ENCODE results near the gene PIK3R6. TPM values are rescaled to one million over a fixed set of nuclear protein-coding genes. Genes with fewer than 3 reads are reported as not detected.

Gene PIK3R6
- total and polyA plus RNA-seq, 10 of the 15 experiments (the other 5 are each of a cell fraction or from before 2014, with no cell fraction given), result 6.7 to 146 (median 68.2) TPM

- TF ChIP-seq ZNF687 (IDR thresholded peaks at IDR 0.05), result peak; percentile 22; the same call in 1 of the 2 replicates
- 0 out of 2 replicates have a peak, but pooled peaks have one; percentile 7 for TF ChIP-seq LARP7 (IDR thresholded peaks at IDR 0.05)
- TF ChIP-seq NR2F1 (conservative IDR thresholded peaks at IDR 0.05), result no peak
- TF ChIP-seq, protein P1, sequence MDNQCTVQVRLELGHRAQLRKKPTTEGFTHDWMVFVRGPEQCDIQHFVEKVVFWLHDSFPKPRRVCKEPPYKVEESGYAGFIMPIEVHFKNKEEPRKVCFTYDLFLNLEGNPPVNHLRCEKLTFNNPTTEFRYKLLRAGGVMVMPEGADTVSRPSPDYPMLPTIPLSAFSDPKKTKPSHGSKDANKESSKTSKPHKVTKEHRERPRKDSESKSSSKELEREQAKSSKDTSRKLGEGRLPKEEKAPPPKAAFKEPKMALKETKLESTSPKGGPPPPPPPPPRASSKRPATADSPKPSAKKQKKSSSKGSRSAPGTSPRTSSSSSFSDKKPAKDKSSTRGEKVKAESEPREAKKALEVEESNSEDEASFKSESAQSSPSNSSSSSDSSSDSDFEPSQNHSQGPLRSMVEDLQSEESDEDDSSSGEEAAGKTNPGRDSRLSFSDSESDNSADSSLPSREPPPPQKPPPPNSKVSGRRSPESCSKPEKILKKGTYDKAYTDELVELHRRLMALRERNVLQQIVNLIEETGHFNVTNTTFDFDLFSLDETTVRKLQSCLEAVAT (IDR thresholded peaks at IDR 0.05), result peak; percentile 8; the same call in 1 of the 2 replicates
- TF ChIP-seq ASH2L (IDR thresholded peaks at IDR 0.05; ENCODE audit: borderline replicate concordance, low read depth), result no peak
- no peak for TF ChIP-seq ZBTB4 (CRISPR knock-in tag; IDR thresholded peaks at IDR 0.05)
- TF ChIP-seq POLR2AphosphoS5 (IDR thresholded peaks at IDR 0.05; ENCODE audit: low read length), result peak; percentile 33; the same call in 1 of the 2 replicates
- no peak for TF ChIP-seq ZNF24 (IDR thresholded peaks at IDR 0.05)
- peak; percentile 63; the same call in 1 of the 2 replicates for TF ChIP-seq NBN (IDR thresholded peaks at IDR 0.05)
- TF ChIP-seq SMARCA5 (IDR thresholded peaks at IDR 0.05), result peak; percentile 66; the same call in 1 of the 2 replicates
- TF ChIP-seq SMC3 (IDR thresholded peaks at IDR 0.05; ENCODE audit: borderline replicate concordance, low read length), result no peak
- TF ChIP-seq RBBP5 (conservative IDR thresholded peaks at IDR 0.05), result no peak
- 0 out of 2 replicates have a peak, but pooled peaks have one; percentile 35 for TF ChIP-seq RB1 (IDR thresholded peaks at IDR 0.05; ENCODE audit: borderline replicate concordance)
- peak; percentile 32; the same call in 1 of the 2 replicates for TF ChIP-seq POLR2AphosphoS2 (IDR thresholded peaks at IDR 0.05; ENCODE audit: low read depth, low read length)
- TF ChIP-seq TCF12 (IDR thresholded peaks at IDR 0.05; ENCODE audit: low read depth, low read length), result 0 out of 2 replicates have a peak, but pooled peaks have one; percentile 15
- no peak for TF ChIP-seq BRCA1 (IDR thresholded peaks at IDR 0.05; ENCODE audit: low read depth, low read length)
- TF ChIP-seq NFYB (IDR thresholded peaks at IDR 0.05; ENCODE audit: insufficient read depth, low read depth, low read length), result no peak
- TF ChIP-seq PAX8 (IDR thresholded peaks at IDR 0.05), result no peak
Measured at GRCh38 chr17:8806253-8806925, 61.1 kb downstream of the PIK3R6 start (continued).

All from GM12878 (cell line).